DND-41 (cell line): ENCODE results near the gene MAPK14.

Experiments used
- CTCF ChIP-seq: IDR thresholded peaks from 2 replicates; pipeline ENCODE4 v1.5.1; 2012; ENCODE audit warnings: borderline replicate concordance, low read length, moderate library complexity, mild to moderate bottlenecking; ENCODE audit not compliant: poor library complexity, severe bottlenecking; ENCODE audit errors: extremely low read depth
- EZH2 ChIP-seq: IDR thresholded peaks from 3 replicates; pipeline ENCODE4 v1.6.1; 2012; ENCODE audit warnings: borderline replicate concordance, low read depth, mild to moderate bottlenecking, moderate library complexity, low read length, inconsistent platforms; ENCODE audit not compliant: severe bottlenecking

- TF ChIP-seq CTCF: no peak
- no peak for TF ChIP-seq EZH2
Observed at GRCh38 chr6:36116943-36117342, 89.3 kb downstream of the MAPK14 start.
